GM18858 (cell line): ENCODE data around the gene DTD2.
"Not testable (repeated sequence)": the region's sequence is repeated elsewhere in the genome, so short reads cannot be mapped to it uniquely, and the experiment has no call there.

Source experiments
- ATAC-seq: cut with Tn5 transposase; IDR thresholded peaks from one replicate; pipeline ENCODE4 v1.9.1; 2021; ENCODE audit not compliant: unreplicated experiment

The DTD2 gene

DNA sequence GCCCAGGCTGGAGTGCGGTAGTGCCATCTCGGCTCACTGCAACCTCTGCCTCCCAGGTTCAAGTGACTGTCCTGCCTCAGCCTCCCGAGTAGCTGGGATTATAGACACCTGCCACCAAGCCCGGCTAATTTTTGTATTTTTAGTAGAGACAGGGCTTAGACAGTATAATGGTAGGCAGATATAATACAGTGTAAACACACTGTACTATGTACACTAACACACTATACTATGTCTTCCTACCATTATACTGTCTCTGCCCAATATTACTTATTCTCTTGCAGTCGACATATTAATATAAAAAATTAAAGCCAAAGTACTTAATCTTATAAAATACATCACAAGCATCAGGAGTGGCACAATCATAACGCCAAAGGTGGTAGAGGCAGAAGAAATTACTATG is 15.0 kb downstream of the DTD2 start:
- no peak for ATAC-seq

DNA sequence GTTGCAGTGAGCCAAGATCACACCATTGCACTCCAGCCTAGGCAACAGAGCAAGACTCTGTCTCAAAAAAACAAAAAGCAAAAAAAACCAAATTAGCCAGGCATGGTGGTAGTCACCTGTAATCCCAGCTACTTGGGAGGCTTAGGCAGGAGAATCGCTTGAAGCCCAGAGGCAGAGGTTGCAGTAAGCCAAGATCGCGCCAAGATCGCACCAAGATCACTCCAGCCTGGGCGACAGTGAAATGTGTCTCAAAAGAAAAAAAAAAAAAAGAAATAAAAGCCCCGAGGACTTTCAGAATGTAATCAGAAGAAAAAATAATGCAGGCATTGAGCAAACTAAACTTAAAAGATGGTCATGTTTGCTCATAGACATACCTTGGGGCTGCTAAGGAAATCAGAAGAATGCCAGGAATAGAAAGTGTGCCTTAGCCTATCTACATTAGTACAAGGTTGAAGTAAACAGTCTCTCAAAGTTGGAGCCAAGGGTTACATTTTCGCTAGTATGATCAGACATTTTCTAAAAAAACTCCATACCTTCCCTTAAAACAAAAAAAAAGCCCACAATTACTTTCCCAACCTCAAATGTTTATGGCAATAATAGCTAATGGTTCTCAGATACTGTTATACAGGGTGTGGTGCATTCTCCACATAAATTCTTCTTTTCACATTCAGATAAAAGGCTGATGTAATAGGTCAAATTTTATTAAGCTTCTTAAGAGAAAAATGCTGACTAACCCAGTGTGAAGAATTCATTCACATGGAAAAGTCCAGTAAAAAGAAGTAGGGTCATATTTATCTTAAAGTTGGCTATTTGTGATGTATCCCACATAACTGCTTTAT is 15.8 kb downstream of the DTD2 start:
- ATAC-seq, result no peak

DNA sequence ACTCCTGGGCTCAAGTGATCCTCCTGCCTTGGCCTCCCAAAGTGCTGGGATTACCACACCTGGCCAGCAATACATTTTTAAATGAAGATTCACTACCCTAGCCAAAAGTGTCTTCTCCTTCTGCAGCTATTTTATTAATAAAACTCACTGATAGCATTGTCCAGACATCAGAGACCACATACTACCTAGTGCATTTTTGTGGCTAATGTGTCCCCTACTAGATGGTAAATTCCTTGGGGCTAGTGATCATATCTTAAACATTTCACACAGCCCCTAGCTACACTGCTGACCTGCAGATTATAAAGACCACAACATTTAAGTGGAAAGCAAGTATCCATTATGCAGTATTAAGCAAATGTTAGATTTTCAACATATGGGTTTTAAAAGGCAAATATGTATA is 17.0 kb downstream of the DTD2 start:
- no peak for ATAC-seq

DNA sequence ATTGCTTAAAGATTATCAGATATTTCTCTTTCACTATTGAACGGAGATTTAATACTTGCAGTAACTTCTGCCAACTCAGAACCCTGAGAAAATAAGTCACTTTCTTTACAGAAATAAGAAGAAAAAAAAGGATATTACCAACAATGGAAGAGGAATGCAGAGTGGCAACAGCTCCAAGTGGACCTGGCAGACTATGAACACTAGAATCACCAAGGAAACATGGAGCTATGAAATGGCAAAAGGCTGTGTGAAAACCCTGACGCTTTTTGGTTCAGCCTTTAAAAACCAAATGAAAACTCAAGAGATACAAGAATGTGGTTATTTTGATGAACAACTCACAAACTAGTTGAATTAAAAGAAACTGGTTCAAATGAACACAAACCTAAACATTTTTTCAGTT is 17.7 kb downstream of the DTD2 start:
- no peak for ATAC-seq

DNA sequence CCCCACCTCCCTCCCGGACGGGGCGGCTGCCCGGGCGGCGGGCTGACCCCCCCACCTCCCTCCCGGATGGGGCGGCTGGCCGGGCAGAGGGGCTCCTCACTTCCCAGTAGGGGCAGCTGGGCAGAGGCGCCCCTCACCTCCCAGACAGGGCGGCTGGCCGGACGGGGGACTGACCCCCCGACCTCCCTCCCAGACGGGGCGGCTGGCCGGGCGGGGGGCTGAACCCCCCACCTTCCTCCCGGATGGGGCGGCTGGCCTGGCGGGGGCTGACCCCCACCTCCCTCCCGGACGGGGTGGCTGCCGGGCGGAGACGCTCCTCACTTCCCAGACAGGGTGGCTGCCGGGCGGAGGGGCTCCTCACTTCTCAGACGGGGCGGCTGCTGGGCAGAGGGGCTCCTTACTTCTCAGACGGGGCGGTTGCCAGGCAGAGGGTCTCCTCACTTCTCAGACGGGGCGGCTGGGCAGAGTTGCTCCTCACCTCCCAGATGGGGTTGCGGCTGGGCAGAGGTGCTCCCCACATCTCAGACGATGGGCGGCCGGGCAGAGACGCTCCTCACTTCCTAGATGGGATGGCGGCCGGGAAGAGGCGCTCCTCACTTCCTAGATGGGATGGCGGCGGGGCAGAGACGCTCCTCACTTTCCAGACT is 20.1 kb downstream of the DTD2 start:
- not testable (repeated sequence) for ATAC-seq

DNA sequence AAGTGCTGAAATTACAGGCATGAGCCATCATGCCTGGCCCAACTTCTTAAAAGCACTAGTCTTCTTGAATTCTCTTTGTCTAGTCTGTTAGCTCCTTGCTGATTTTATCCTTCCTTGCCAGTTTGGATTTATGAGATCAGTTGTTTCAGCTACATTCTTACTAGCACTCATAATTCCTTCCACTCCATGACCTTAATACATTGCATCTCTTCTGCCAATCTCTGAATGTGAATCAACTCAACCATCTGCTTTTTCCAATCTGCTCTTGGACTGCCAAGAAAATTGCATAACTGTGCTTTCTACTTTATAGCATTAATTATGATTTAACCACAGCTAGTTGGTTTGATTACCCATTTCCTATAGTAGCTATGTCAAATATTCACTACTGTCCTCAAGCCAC is 22.0 kb downstream of the DTD2 start:
- ATAC-seq, result no peak

DNA sequence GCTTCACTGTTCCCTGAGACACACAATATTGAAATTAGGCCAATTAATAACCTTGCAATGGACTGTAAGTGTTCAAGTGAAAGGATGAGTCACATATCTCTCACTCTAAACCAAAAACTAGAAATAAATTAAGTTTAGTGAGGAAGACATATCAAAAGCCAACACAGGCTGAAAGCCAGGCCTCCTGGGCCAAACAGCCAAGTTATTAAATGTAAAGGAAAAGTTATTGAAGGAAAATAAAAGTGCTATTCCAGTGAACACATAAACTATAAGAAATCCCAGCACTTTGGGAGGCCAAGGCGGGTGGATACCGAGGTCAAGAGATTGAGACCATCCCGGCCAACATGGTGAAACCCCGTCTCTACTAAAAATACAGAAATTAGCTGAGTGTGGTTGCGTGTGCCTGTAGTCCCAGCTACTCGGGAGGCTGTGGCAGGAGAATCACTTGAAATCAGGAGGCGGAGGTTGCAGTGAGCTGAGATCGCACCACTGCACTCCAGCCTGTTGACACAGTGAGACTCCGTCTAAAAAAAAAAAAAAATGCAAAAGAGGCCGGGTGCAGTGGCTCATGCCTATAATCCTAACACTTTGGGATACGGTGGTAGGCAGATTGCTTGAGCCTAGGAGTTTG is 26.6 kb downstream of the DTD2 start:
- no peak for ATAC-seq

DNA sequence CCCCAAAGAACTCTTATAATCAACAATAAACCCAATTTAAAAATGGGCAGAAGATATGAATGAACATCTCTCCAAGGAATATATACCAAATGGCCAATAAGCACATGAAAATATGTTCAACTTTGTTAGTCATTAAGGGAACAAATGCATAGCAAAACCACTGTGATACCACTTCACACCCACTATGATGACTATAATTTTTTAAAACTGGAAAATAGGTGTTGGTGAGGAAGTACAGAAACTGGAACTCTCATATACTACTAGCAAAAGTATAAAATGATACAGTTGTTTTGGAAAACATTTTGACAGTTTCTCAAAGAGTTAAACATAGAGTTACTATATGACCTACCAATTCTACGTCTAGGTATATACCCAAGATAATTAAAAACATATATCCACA is 27.5 kb downstream of the DTD2 start:
- ATAC-seq, result no peak

DNA sequence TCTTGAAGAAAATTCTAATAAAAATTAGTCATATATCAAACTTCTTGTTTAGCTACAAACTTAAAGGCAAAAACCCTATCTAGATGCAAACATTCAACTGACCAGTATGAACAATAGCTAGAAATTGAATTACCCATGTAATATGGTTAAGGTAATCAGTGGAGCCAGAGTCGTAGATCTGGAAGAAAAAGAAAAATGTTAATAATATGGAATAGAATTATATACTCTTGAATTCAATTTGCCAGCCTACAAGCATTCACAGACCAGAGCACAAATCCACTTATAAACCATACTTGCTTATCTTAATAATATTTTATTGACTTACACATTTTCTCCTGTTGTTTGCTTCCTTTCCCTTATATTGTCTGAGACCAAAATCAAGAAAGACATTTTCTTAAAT is 29.3 kb downstream of the DTD2 start:
- ATAC-seq, result no peak

DNA sequence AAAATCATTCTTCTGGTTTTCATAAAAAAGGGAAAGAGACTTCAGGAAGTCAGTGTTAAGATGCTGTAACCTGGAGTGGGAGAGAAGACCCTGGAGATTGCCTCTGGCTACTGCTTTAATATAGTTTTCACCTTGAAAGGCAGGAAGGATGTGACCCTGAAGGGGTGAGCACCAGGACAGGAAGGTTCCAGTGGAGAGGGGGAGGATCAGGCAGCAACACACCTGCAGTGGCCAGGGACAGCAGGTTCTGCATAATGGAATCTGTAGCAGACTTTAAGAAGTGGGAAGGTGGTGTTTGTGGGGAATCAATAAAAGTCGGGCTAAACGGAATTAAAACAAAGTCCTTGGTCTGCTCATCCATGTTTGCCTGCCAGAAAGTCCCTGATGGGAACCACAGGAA is 30.6 kb downstream of the DTD2 start:
- no peak for ATAC-seq

DNA sequence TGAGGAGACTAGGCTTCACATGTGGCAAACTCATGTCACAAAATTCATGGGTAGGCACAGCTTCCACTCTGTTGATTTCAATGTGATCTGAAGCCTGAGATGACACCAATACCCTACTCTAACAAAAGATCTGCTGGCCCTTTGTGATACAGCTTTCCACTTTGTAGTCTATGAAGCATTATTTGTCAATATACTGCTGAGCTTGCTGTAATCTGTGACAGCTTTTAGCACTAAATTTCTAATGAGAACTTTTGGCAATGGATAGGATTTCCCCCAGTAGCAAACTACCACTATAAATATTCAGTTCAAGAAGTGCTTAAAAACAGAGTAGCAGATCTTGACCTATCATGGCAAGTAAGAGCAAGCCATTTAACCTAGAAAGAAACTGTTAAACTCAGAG is 31.4 kb downstream of the DTD2 start:
- no peak for ATAC-seq

DNA sequence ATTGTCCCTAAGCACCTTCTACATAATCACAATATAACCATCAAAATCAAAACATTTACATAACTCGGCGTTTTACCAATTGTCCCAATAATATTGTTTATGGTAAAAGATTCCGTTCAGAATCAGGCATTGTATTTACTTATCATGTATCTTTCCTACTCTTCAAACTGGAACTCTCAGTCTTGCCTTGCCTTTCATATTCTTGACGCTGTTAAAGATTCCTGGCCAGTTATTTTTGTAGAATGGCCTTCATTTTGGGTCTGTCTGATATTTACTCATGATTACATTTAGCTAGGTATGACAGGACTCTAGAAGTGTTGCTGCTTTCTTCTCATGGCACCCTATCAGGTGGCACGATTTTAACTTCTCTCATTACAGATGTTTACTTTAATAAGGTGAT is 36.1 kb downstream of the DTD2 start:
- ATAC-seq, result no peak

DNA sequence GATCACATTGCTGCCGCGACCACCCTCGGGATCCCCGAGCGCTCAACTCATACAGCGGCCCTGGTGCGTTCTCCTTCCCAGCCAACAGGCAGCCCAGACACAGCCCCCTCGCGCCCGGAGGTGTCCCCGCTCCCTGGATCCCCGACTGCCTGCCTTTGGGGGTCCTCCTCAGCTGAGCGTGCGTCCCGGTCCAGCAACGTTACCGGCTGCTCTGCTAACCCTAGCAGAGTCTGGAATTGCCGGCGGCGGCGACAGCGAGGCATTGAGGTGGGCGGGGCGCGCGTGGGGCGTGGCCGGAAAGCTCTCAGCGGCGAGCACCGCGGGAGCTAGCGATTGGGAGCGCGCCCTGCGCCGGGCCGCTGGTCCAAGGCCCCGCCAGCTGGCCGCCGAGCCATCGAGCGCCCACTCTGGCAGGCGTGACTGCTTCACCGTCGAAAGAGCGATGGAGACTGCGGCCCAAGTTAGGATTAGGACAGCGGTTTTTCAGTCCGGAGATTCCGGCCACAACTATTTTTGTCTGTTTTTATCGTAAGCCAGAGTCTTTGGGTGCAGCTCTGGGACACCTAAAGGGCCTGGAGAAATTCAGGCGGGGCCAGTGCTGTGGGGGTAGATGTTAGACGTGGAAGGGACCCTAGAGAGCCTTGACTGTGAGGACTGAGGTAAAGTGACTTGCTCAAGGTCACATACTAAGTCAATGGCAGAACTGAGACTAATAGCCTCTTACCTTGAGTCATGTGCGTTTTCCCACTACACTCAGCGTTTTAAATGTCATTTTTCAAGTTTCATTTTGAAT is 36.8 kb downstream of the DTD2 start, which contains the start of gene HEATR5A:
Gene HEATR5A (minus strand): TSS at position 232 of the 793 bp plus-strand sequence. CDS start 17,575 bp downstream, outside the sequence.
- ATAC-seq, result peak; percentile 94

DNA sequence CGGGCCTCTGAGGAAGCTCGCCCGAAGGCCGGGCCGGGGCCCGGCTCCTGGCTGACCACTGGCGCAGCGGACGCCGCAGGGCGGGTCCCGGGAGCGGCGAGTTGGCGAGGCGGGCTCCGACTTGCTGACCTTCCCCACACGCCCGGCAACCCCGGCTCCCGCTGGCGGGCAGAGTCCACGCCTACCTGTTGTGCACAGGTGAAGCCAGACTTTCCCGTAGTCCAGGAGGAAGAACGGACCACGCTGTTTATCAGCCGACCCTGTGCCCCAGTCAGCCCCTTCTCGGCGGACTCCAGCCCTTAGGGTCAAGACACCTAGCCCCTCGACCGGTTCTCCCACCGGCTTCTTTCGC is 37.4 kb downstream of the DTD2 start:
- no peak for ATAC-seq

DNA sequence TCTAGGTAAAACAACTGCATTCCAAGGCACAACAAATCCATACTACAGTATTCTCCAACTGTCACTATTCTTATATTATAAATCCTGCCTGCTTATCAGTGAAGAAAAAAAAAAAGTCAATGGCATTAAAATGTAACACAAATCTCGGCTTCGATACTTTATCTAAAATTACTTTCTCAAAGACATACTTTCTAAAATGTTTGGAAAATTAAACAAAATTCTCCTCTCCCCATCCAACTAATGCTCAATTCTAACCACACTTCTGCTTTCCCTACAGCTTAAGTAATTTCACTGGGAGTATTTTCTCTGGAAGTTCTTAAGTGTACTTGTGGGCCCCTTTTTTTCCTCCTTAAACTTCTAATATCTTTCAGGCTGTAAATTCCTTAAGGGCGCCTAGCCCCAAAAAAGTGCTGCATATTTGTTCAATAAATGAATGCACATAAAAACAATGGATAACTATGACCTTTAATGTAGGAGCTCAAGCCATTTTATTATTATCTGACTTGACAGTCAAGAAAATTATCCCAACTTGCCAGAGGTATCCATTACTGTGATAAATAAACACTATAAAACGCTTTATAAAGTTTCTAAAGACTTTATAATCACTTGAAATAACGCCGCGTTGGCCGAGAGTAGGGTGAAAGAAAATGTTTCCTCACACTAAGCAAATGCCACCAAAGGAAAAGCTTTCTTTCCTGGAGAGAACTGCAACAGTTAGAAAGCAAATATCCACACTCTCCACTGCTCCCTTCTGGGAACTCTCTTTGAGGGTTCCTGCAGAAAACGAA is 37.9 kb downstream of the DTD2 start:
- ATAC-seq, result no peak

DNA sequence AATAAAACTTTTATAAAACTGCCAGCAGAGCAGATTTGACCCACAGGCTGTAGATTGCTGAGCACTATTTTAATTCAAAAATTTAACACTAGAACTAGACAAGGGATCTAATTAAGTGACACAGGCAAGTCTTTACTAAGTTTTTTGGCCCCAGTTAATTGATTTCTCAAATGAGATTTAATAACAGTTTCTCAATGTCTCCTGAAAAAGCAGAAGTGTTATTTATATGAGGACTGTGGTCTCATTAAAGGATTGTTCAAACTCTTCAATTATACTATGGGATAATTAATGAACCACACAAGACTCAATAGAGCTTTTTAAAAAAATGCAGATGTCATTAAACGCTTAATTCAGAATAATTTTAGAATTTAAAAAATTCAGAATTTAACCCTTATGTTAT is 38.9 kb downstream of the DTD2 start:
- no peak for ATAC-seq

DNA sequence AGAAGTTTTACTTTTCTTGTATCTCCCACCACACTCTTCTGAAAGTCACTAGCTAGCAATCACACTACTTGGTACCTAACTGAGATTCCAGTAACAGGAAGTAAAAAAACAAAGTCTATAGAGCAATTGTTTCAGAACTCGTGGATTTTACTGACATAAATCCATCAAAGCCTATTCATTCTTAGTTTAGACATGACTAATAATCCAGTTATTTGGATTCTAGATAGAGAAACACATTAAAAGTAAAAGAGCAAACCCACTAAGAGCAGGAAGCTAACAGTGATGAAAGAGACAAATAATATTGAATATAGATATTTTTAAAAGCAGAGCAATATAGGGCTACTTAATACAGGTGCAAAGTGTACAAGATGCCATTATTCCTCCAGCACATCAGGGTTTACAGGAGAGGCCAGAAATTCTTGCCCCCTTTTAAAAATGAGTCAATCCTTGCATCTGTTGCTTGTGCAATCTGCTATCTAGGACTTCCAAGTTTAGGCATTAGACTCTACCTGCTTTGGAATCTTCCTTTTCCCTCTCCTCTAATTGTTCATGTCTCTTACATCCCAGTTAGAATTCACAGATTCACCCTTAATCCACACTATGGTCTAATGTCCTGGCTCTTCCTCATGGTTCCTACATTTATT is 43.0 kb downstream of the DTD2 start:
- no peak for ATAC-seq

DNA sequence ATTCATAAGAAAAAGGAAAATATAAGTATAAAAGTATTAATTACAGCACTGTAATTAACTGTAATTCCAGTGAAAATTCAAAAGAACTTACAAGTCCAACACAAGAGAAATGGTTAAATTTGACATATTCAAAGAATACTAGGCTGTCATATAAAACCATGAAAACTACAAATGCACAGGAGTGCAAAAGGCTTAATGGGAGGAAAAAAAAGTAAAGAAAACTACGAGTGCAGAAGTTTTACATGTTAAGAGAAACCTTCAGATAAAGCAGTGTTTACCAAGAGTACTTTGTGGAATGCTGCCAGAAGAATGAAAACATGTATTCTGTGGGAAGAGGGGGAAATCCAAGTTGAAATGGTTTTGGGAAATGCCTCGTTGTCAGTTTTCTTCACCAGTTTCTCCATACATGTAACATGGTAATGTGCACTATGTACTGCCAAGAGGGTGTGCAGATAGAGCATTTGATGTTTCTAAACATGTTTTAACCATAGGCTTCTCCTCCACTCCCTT is 46.0 kb downstream of the DTD2 start:
- ATAC-seq, result no peak

DNA sequence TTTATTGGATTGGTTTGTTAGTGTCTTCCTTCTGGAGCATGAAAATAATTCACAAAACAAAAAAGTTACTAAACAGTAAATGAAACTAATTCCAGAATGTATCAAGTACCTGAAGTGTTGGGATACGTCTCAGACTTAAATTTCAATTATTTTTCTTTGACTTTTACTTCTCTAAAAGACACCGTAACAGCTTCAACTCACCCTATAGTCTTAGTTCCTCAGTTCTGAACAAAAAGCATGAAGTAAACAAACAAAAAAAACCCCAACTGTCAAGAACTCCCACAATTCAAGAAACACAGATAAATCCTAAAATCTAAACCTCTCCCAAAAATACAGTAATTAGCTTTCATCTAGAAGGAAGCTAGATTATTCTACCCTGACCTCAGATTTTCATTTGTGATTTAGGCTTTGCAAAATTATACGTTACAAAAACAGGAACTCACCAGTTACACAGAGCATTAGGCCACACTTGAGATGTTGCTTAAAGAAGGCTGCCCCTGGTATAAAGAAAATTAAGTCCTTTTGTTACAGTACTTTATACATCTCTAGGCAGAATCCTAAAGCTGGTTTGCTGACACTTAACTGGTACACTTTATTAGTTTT is 47.2 kb downstream of the DTD2 start:
- no peak for ATAC-seq

DNA sequence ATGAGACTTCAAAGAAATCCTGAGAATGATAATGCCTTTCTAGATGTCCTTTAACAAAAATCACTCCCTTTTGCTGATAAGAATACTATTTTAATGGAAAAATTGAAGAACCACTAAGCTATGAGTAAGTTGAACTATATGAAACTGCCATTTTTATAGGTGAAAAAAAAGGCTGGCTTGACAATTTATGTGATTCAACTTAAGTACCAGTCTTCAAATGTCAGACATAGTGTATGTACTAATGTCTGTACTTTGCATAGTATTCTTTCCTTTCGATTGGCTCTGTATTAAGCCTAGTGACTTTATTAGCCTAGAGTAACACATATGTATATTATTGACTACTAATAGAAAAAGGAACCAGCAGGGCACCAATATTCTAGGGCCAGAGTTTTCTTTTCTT is 48.9 kb downstream of the DTD2 start:
- ATAC-seq, result no peak
